Hepatocyte (in vitro differentiated cells): ENCODE data around the gene TMEM131L. TPM values are rescaled to one million over a fixed set of nuclear protein-coding genes. Genes with fewer than 3 reads are reported as not detected.

Experiments used
- DNase-seq: peaks from one replicate; pipeline ENCODE4 v3.0.0-alpha.2; 2016; ENCODE audit warnings: low spot score
- H2AFZ ChIP-seq: fragments of 200-600 bp; sonication (generic); 2 replicates; pipeline ENCODE4 v1.6.0; 2016; ENCODE audit warnings: antibody characterized with exemption, mild to moderate bottlenecking
- H3K27ac ChIP-seq: fragments of 200-600 bp; sonication (generic); 2 replicates; pipeline ENCODE4 v1.5.1; 2016; ENCODE audit warnings: mild to moderate bottlenecking
- H3K27me3 ChIP-seq: fragments of 200-600 bp; sonication (generic); 2 replicates; pipeline ENCODE4 v1.6.1; 2016
- H3K36me3 ChIP-seq: fragments of 200-600 bp; sonication (generic); replicated peaks from 2 replicates; pipeline ENCODE4 v1.5.1; 2016; ENCODE audit warnings: low read depth; ENCODE audit not compliant: insufficient read depth
- H3K4me1 ChIP-seq: fragments of 200-600 bp; sonication (generic); 2 replicates; pipeline ENCODE4 v1.5.1; 2016; ENCODE audit warnings: mild to moderate bottlenecking, moderate library complexity; ENCODE audit not compliant: insufficient read depth
- H3K4me2 ChIP-seq: fragments of 200-600 bp; sonication (generic); 2 replicates; pipeline ENCODE4 v1.6.0; 2016
- H3K4me3 ChIP-seq: fragments of 200-600 bp; sonication (generic); 2 replicates; pipeline ENCODE4 v1.5.1; 2016; ENCODE audit warnings: mild to moderate bottlenecking
- H3K79me2 ChIP-seq: fragments of 200-600 bp; sonication (generic); 2 replicates; pipeline ENCODE4 v1.6.0; 2017; ENCODE audit warnings: mild to moderate bottlenecking
- H3K9me2 ChIP-seq: fragments of 200-600 bp; sonication (generic); replicated peaks from 2 replicates; pipeline ENCODE4 v1.6.0; 2017; ENCODE audit warnings: mild to moderate bottlenecking; ENCODE audit not compliant: insufficient read depth
- H3K9me3 ChIP-seq: fragments of 200-600 bp; sonication (generic); 2 replicates; pipeline ENCODE4 v1.5.1; 2016; ENCODE audit warnings: low read depth, mild to moderate bottlenecking
- H4K20me1 ChIP-seq: fragments of 200-600 bp; sonication (generic); 2 replicates; pipeline ENCODE4 v1.6.0; 2016; ENCODE audit warnings: mild to moderate bottlenecking; ENCODE audit not compliant: insufficient read depth, poor library complexity, severe bottlenecking
- CTCF ChIP-seq: fragments of 200-600 bp; sonication (generic); IDR thresholded peaks from 2 replicates; pipeline ENCODE4 v1.5.1; 2016; ENCODE audit warnings: antibody characterized with exemption, mild to moderate bottlenecking; ENCODE audit not compliant: poor library complexity
- EZH2 ChIP-seq: fragments of 200-600 bp; sonication (generic); IDR thresholded peaks from 2 replicates; pipeline ENCODE4 v1.6.1; 2016; ENCODE audit warnings: antibody characterized with exemption, mild to moderate bottlenecking, borderline replicate concordance
- EZH2phosphoT487 ChIP-seq: fragments of 200-600 bp; sonication (generic); IDR thresholded peaks from one replicate; pipeline ENCODE4 v1.6.1; 2018; ENCODE audit warnings: antibody characterized with exemption, mild to moderate bottlenecking, low read depth, moderate library complexity; ENCODE audit not compliant: unreplicated experiment, severe bottlenecking
- WGBS: methylation state at CpG from one replicate; pipeline ENCODE4 v1.1.6; 2016; ENCODE audit warnings: low lambda C conversion rate; ENCODE audit errors: missing lambda C conversion rate; 5-methylcytosine and 5-hydroxymethylcytosine counted together
- polyA plus RNA-seq: library from polyadenylated mRNA; unstranded; fragments of >200 nt; fragmentation: Nextera tagmentation; extraction: Ambion mirVana; gene quantifications from 2 replicates; pipeline ENCODE4 v1.2.1, GENCODE V29; 2016
- total RNA-seq: library from RNA; depleted of rRNA; stranded (reverse); fragments of >200 nt; gene quantifications from 2 replicates; pipeline ENCODE4 v1.2.3, GENCODE V29; 2014

TMEM131L gene
- total and polyA plus RNA-seq, 2 experiments from 2014 or later = 6.3 to 10.5 TPM

GRCh38 chr4:153518637-153519389, 52.7 kb downstream of the TMEM131L start:
- H3K4me3 ChIP-seq = no peak overlapping the region
- H3K9me2 ChIP-seq = no peaks in the 10 kb centered on the region
- H3K79me2 ChIP-seq = no peaks in the 10 kb centered on the region
- 60% methylated on average over 10 of the region's 10 CpGs for whole genome bisulfite sequencing
- no peaks in the 10 kb centered on the region for H3K27me3 ChIP-seq
- peak; percentile 34 for DNase-seq
- H4K20me1 ChIP-seq = no peaks in the 10 kb centered on the region
- H3K27ac ChIP-seq = peak overlapping the region; percentile 67
- H3K4me1 ChIP-seq = peaks cover 21% of the 10 kb centered on the region
- no peaks in the 10 kb centered on the region for H3K36me3 ChIP-seq
- no peak overlapping the region for H2AFZ ChIP-seq
- H3K9me3 ChIP-seq = no peaks in the 10 kb centered on the region
- peak overlapping the region; percentile 64 for H3K4me2 ChIP-seq
- TF ChIP-seq EZH2phosphoT487 = no peak

GRCh38 chr4:153519687-153520086, 53.5 kb downstream of the TMEM131L start:
- 61% methylated on average over 1 of the region's 1 CpG for WGBS
- no peak overlapping the region for H2AFZ ChIP-seq
- H3K9me2 ChIP-seq = no peaks in the 10 kb centered on the region

GRCh38 chr4:153520227-153520626, 54.1 kb downstream of the TMEM131L start:
- TF ChIP-seq EZH2phosphoT487 (no peak), EZH2 (no peak), CTCF (no peak)
- WGBS = 89% methylated on average over 4 of the region's 4 CpGs

More at GRCh38 chr4:153519687-153520086, 53.5 kb downstream of the TMEM131L start:
- Histone ChIP-seq H3K36me3 (no peaks in the 10 kb centered on the region), H3K79me2 (peaks cover 2% of the 10 kb centered on the region), H3K4me1 (peaks cover 30% of the 10 kb centered on the region), H3K4me3 (no peak overlapping the region), H3K27me3 (no peaks in the 10 kb centered on the region), H4K20me1 (no peaks in the 10 kb centered on the region), H3K27ac (no peak overlapping the region), H3K9me3 (no peaks in the 10 kb centered on the region), H3K4me2 (no peak overlapping the region)
- DNase-seq = no peak
- TF ChIP-seq EZH2 (no peak), EZH2phosphoT487 (no peak), CTCF (no peak)

GRCh38 chr4:153520801-153521329, 54.7 kb downstream of the TMEM131L start:
- Histone ChIP-seq H3K27me3 (no peaks in the 10 kb centered on the region), H3K36me3 (no peaks in the 10 kb centered on the region), H3K4me1 (peaks cover 32% of the 10 kb centered on the region), H3K9me2 (no peaks in the 10 kb centered on the region), H3K27ac (no peak overlapping the region), H2AFZ (no peak overlapping the region), H3K79me2 (peaks cover 12% of the 10 kb centered on the region), H3K4me3 (no peak overlapping the region), H3K9me3 (no peaks in the 10 kb centered on the region), H3K4me2 (no peak overlapping the region), H4K20me1 (no peaks in the 10 kb centered on the region)
- WGBS = 54% methylated on average over 8 of the region's 8 CpGs
- TF ChIP-seq EZH2 (no peak), EZH2phosphoT487 (no peak), CTCF (no peak)
- DNase-seq = no peak

More at GRCh38 chr4:153520227-153520626, 54.1 kb downstream of the TMEM131L start:
- H3K36me3 ChIP-seq = no peaks in the 10 kb centered on the region
- H3K27ac ChIP-seq = no peak overlapping the region
- peaks cover 6% of the 10 kb centered on the region for H3K79me2 ChIP-seq
- H3K4me1 ChIP-seq = peaks cover 32% of the 10 kb centered on the region
- H4K20me1 ChIP-seq = no peaks in the 10 kb centered on the region
- no peaks in the 10 kb centered on the region for H3K9me3 ChIP-seq
- H3K27me3 ChIP-seq = no peaks in the 10 kb centered on the region
- H3K4me2 ChIP-seq = no peak overlapping the region
- H3K9me2 ChIP-seq = no peaks in the 10 kb centered on the region
- H2AFZ ChIP-seq = no peak overlapping the region
- DNase-seq = no peak
- no peak overlapping the region for H3K4me3 ChIP-seq
